Liver (tissue), 9 donors: ENCODE measurements around the gene C3orf20. TPM values are rescaled to one million over a fixed set of nuclear protein-coding genes. Genes with fewer than 3 reads are reported as not detected.

ENCODE experiments used
- DNase-seq: peaks from one replicate; pipeline ENCODE4 v3.0.0-alpha.2; 2017; ENCODE audit warnings: low spot score
- H3K27ac ChIP-seq, 2 donors: one replicate each; pipeline ENCODE4 v1.7.0; 2013; ENCODE audit warnings: inconsistent platforms in 2 of 2, low read length in 2 of 2, control low read depth in 1 of 2, low read depth in 1 of 2, mild to moderate bottlenecking in 1 of 2
- H3K27me3 ChIP-seq, 4 donors: one replicate each; pipeline versions ENCODE4 v1.6.1 to v1.7.0; 2013; ENCODE audit warnings: low read length in 3 of 4, inconsistent platforms in 1 of 4, mild to moderate bottlenecking in 1 of 4, moderate library complexity in 1 of 4; ENCODE audit not compliant: control insufficient read depth in 4 of 4, insufficient read depth in 4 of 4
- H3K36me3 ChIP-seq, 4 donors: one replicate each; pipeline versions ENCODE4 v1.6.1 to v1.7.0; 2013; ENCODE audit warnings: low read length in 3 of 4, mild to moderate bottlenecking in 3 of 4, low read depth in 1 of 4, moderate library complexity in 1 of 4; ENCODE audit not compliant: control insufficient read depth in 4 of 4, insufficient read depth in 3 of 4
- H3K4me1 ChIP-seq, 4 donors: one replicate each; pipeline versions ENCODE4 v1.6.1 to v1.7.0; 2013; ENCODE audit warnings: low read length in 3 of 4, mild to moderate bottlenecking in 3 of 4, moderate library complexity in 1 of 4; ENCODE audit not compliant: control insufficient read depth in 4 of 4, insufficient read depth in 4 of 4
- H3K4me3 ChIP-seq, 3 donors: one replicate each; pipeline versions ENCODE4 v1.6.1 to v1.7.0; 2013; ENCODE audit warnings: low read length in 3 of 3, control low read depth in 1 of 3, low read depth in 1 of 3, mild to moderate bottlenecking in 1 of 3
- H3K9ac ChIP-seq, 2 donors: one replicate each; pipeline ENCODE4 v1.7.0; 2013; ENCODE audit warnings: low read length in 2 of 2, mild to moderate bottlenecking in 2 of 2, moderate library complexity in 2 of 2, control low read depth in 1 of 2, low read depth in 1 of 2
- H3K9me3 ChIP-seq, 4 donors: one replicate each; pipeline versions ENCODE4 v1.6.1 to v1.7.0; 2013; ENCODE audit warnings: low read length in 3 of 4; ENCODE audit not compliant: control insufficient read depth in 4 of 4
- ATF3 ChIP-seq: IDR thresholded peaks from 2 replicates; pipeline ENCODE4 v1.6.1; 2016; ENCODE audit warnings: antibody characterized with exemption
- CTCF ChIP-seq: fragments of 150-350 bp; IDR thresholded peaks from 2 replicates; pipeline ENCODE4 v1.5.1; 2017; ENCODE audit warnings: improper control_type of control experiment, low read depth, low read length; ENCODE audit not compliant: missing input control
- EGR1 ChIP-seq, 2 donors: IDR thresholded peaks; 2 replicates each; pipeline ENCODE4 v1.6.1; 2016 to 2018; ENCODE audit warnings: antibody characterized with exemption in 2 of 2, low read depth in 2 of 2
- FOXA1 ChIP-seq: IDR thresholded peaks from 2 replicates; pipeline ENCODE4 v1.6.1; 2016; ENCODE audit warnings: antibody characterized with exemption
- FOXA2 ChIP-seq: IDR thresholded peaks from 2 replicates; pipeline ENCODE4 v1.6.1; 2016; ENCODE audit warnings: antibody characterized with exemption
- GABPA ChIP-seq, 2 donors: IDR thresholded peaks in 1 of 2; conservative IDR thresholded peaks in 1 of 2; 2 replicates each; pipeline ENCODE4 v1.6.1; 2016; ENCODE audit warnings: antibody characterized with exemption in 2 of 2, mild to moderate bottlenecking in 1 of 2, moderate library complexity in 1 of 2
- HNF4A ChIP-seq, 2 donors: conservative IDR thresholded peaks; 2 replicates each; pipeline ENCODE4 v1.6.1; 2016; ENCODE audit warnings: antibody characterized with exemption in 2 of 2, mild to moderate bottlenecking in 2 of 2
- HNF4G ChIP-seq: IDR thresholded peaks from 2 replicates; pipeline ENCODE4 v1.6.1; 2016; ENCODE audit warnings: antibody characterized with exemption
- JUND ChIP-seq, 2 donors: IDR thresholded peaks; 2 replicates each; pipeline ENCODE4 v1.6.1; 2016; ENCODE audit warnings: antibody characterized with exemption in 2 of 2
- MAX ChIP-seq: IDR thresholded peaks from 2 replicates; pipeline ENCODE4 v1.6.1; 2016; ENCODE audit warnings: antibody characterized with exemption
- NR2F2 ChIP-seq: IDR thresholded peaks from 2 replicates; pipeline ENCODE4 v1.6.1; 2016; ENCODE audit warnings: antibody characterized with exemption
- RAD21 ChIP-seq, 2 donors: IDR thresholded peaks; 2 replicates each; pipeline ENCODE4 v1.6.1; 2016; ENCODE audit warnings: antibody characterized with exemption in 2 of 2, mild to moderate bottlenecking in 2 of 2
- REST ChIP-seq: IDR thresholded peaks from 2 replicates; pipeline ENCODE4 v1.6.1; 2016; ENCODE audit warnings: antibody characterized with exemption, mild to moderate bottlenecking
- RXRA ChIP-seq, 2 donors: IDR thresholded peaks; 2 replicates each; pipeline ENCODE4 v1.6.1; 2017 to 2018; ENCODE audit warnings: antibody characterized with exemption in 2 of 2, mild to moderate bottlenecking in 1 of 2
- SP1 ChIP-seq: IDR thresholded peaks from 2 replicates; pipeline ENCODE4 v1.6.1; 2018; ENCODE audit warnings: antibody characterized with exemption, mild to moderate bottlenecking
- TAF1 ChIP-seq: conservative IDR thresholded peaks from 2 replicates; pipeline ENCODE4 v1.6.1; 2016; ENCODE audit warnings: antibody characterized with exemption, mild to moderate bottlenecking
- YY1 ChIP-seq: IDR thresholded peaks from 2 replicates; pipeline ENCODE4 v1.6.1; 2016; ENCODE audit warnings: antibody characterized with exemption, mild to moderate bottlenecking
- ZBTB33 ChIP-seq: IDR thresholded peaks from 2 replicates; pipeline ENCODE4 v1.6.1; 2016; ENCODE audit warnings: antibody characterized with exemption
- WGBS: extraction: QIAGEN DNeasy Blood & Tissue Kit; methylation state at CpG from one replicate; pipeline ENCODE4 v1.1.7; 2013; 5-methylcytosine and 5-hydroxymethylcytosine counted together
- polyA plus RNA-seq, 2 donors: library from polyadenylated mRNA; stranded (reverse) in 1 of 2; unstranded in 1 of 2; fragments of 200-250 nt in 1 of 2; fragments of >200 nt in 1 of 2; fragmentation: Nextera tagmentation in 1 of 2; extraction: Ambion mirVana in 1 of 2; gene quantifications; one replicate each; pipeline versions ENCODE4 v1.2.1 to v1.2.3, GENCODE V29; 2013 to 2015
- total RNA-seq, 2 donors: library from RNA; depleted of rRNA; stranded (reverse); fragments of >200 nt; gene quantifications; one replicate each; pipeline ENCODE4 v1.2.3, GENCODE V29; 2014
- donor health status: healthy.
- donor health status: healthy.
- donor health status: healthy.
- donor health status: healthy.
- donor health status: healthy.

C3orf20 gene
- total and polyA plus RNA-seq, 4 donors: 0.05 to 0.08 TPM; not detected in 2

GRCh38 chr3:14631687-14632441 lies 43.1 kb upstream of the C3orf20 start:
- Histone ChIP-seq H3K27me3 (no peaks in the 10 kb centered on the region), H3K9ac (no peak overlapping the region)

More at GRCh38 chr3:14631687-14632441, 43.1 kb upstream of the C3orf20 start:
- peaks cover 0 to 25% (median 22%) of the 10 kb centered on the region in 4 donors for H3K4me1 ChIP-seq
- no peak for TF ChIP-seq JUND (IDR thresholded peaks at IDR 0.05)
- no peak for TF ChIP-seq CTCF
- TF ChIP-seq ATF3: no peak
- TF ChIP-seq YY1: no peak
- peak; percentile 14 for TF ChIP-seq SP1
- no peak for TF ChIP-seq REST
- TF ChIP-seq EGR1 (IDR thresholded peaks at IDR 0.05; ENCODE audit: low read depth in 2 of 2): no peak
- TF ChIP-seq HNF4G: no peak
- no peak for TF ChIP-seq GABPA (IDR thresholded peaks at IDR 0.05 in 1 of 2, conservative IDR thresholded peaks at IDR 0.05 in 1 of 2)
- TF ChIP-seq RAD21 (IDR thresholded peaks at IDR 0.05): no peak
- no peak for TF ChIP-seq NR2F2
- TF ChIP-seq MAX: no peak
- peak; percentile 69 for TF ChIP-seq FOXA2
- peak; percentile 27 to 53 for TF ChIP-seq HNF4A (conservative IDR thresholded peaks at IDR 0.05)
- no peak for TF ChIP-seq TAF1
- peak; percentile 33 to 57 for TF ChIP-seq RXRA (IDR thresholded peaks at IDR 0.05)
- TF ChIP-seq FOXA1: peak; percentile 57
- TF ChIP-seq ZBTB33: no peak
- DNase-seq: no peak
- H3K36me3 ChIP-seq: no peaks in the 10 kb centered on the region
- H3K9me3 ChIP-seq: peaks cover 0 to 2% (median 0%) of the 10 kb centered on the region in 4 donors
- 69% methylated on average over 8 of the region's 8 CpGs for WGBS
- H3K27ac ChIP-seq: peak overlapping the region in 1 of 2 donors; percentile 79
- H3K4me3 ChIP-seq: peak overlapping the region in 1 of 3 donors; percentile 6
